GM21529 (cell line): ENCODE results near the gene NSD2.

Experiments used
- ATAC-seq: cut with Tn5 transposase; IDR thresholded peaks from one replicate; pipeline ENCODE4 v1.9.1; 2021; ENCODE audit not compliant: unreplicated experiment

Gene NSD2

DNA sequence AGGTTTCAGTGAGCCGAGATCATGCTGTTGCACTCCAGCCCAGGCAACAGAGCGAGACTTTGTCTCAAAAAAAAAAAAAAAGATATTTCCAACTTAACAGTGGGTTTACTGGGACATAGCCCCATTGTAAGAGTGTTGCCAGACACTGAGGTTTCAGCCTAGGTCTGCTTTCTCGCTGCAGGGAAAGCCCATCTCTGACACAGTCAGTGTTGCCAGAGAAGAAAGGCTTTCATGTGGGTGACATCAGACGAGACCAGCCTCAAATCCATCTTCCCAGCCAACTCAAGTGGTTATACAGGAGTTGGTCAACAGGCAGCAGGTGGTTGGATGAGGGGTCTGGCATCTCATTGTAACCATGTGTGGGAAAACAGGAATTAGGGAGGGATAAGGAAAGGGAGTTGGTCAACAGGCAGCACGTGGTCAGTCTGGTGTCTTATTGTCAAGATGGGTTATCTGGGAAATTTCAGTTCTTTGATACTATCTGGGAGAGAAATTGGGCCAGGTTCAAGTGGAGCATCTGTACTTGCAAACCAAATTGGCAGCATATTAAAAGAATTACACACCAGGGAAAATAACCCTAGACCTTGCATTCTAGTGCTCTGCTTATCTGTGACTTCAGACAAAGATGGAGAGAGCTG lies 96.4 kb downstream of the NSD2 start:
- ATAC-seq = no peak

DNA sequence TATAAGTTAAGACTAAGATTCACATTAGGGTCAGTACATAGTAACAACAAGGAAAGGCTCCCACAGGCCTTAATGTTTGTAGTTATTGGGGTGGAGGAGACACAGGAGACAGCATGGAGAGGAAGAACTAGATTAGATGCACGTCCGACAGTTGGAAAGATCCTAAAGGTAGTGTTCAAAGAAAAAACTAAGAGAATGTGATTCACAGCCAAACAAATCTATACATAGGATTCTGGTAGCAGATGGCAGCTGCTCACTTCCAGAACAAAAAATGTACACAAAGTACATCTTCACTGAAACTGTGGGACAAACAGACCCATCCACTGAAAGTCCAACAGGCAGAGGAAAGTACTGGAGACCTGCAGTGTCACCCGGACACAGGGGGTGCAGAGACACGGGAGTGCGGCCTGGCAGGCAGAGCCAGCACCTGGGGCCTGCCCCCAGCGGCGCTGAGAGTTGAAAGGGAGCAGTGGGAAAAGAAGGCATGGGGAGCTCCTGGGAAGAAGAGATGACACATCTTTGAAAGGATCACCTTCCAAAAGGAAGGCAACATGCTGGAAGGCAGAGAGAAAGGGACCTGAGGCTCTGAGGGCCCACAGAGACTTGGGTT lies 97.6 kb downstream of the NSD2 start:
- no peak for ATAC-seq

DNA sequence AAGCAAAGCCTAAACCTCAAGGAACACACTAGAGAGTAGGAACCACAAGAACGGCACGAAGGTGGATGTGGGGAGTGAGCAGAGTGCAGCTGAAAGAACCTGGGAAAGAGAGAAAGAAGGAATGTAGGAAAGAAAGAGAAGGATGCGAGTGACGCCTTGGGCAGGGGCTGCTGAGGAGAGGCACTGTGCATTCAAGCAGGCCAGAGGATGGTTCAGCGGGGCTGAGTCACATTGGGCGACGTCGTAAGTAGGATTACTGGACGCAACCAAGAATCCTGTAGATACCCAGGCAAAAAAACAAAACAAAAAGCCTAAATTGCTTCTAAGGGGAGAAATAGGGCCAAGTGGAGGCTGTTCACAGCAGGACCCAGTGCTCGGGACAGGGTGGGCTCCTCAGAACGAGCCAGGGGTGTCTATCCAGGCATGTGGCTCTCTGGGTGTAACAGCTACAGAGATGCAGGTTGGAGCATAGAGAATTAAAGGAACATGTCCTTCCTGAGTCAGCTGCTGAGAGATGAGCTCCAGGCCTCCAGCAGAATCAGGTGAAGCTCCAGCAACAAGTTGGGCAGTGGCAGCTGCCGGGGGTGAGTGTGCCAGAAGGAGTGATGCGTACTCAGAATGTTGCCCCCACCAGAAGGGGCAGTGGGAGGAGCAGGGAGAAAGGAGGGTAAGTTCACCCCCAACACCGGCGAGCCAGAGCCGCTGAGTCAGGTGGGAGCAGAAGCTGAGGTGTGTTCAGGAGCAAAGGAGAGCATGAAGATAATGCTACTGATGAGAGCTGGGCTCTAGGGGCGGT lies 98.9 kb downstream of the NSD2 start:
- no peak for ATAC-seq

DNA sequence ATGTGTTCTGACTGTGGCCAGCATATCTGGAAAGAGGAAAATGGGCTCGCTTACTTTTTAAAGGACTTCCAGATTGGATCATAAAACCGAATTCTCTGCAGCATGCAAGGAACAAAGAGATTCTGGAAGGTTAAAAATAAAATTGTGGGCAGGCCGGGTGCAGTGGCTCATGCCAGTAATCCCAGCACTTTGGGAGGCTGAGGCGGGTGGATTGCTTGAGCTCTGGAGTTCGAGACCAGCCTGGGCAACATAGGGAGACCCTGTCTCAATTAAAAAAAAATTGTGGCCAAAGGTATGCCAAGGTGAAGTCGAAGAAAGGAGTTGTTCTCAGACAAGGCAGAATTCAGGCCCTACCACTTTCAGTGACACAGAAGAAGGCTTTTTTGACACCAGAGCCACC lies 99.7 kb downstream of the NSD2 start:
- ATAC-seq = no peak

DNA sequence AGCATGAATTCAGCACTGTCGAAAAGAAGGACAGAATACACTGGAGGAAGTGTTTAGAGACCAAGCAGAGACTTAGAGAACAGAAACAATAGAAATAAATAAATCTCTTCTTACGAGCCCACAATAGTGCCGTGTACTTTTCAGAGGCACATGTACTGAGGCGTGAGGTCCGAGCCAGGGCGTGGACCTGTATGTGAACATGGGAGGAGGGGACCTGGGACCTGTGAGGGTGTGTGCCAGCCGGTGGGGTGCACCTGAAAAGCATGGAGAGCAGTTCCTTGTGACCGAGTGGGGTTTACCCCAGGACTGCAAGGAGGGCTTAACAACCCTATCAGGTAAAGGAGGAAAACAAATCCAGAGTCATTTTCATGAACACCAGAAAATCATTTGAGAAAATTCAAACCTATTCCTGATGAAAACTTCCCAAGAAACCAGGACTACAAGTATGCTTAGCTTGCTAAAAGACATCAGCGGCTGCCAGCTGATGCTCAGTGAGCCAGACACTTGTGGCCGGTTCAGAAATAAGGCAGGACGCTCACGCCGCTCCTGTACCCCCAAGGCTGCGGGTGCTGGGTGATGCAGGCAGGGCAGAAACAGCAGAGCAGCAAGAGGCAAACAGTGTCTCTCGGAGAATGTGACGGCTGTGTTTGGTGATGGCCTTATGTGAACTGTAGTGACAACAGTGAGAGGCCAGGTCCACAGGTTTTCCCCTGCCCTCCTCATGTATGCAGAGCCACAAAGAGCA lies 100.4 kb downstream of the NSD2 start:
- no peak for ATAC-seq

DNA sequence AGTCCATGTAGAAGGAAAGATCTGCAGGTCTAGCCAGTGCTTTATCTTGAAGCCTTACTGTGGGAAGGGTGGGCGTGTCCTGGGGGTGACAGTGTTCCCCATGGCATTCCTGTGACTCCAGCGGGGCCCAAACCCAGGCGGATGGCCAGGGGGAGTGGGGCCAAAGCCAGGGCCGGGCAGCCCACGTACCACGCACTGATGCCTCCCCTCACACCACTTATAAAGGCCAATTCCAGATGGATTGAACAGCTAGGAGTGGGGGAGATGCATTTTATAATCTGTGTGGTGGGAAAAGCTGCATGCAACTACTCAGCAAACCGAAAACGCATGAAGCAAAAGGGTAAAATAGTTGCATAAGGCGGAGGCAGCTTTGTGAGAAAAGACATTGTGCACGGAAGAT lies 101.2 kb downstream of the NSD2 start:
- ATAC-seq = no peak

DNA sequence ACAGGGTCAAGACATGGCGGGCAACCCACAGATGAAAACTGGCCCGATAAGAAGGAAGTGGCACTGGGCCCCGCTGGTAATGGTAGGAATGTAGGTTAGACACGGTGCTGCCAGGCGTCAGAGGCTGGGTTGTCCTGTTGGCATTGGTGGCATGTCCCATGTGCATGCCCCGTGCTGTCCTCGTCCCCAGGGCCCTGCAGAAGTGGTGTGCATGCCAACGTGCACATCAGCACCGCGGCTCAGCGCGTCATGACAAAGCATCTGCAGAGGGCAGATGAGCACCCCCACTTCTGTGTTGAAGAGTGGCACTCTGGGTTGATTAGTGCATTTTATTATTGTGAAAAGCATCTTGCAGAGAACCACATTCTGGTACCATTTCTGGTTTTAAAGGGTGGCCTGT lies 102.0 kb downstream of the NSD2 start:
- ATAC-seq = no peak

DNA sequence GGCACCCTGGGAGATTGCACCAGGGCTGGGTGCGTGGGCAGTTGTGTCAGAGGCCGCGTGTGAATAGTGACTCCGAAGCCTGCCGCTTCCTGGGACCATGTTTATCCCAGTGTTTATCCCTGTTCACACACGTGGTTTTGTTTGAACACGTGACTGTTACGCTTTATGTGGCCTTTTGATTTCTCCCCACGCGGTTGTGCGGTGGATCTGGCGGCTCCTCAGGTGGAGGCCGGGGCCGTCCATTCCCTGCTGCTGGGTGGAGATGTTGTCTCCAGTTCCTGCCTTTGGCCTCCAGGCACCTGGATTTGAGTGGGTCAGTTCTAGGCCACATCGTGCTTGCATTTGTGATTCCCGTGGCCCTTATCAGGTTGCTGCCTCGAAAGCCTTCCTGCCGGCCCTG lies 102.5 kb downstream of the NSD2 start:
- no peak for ATAC-seq

DNA sequence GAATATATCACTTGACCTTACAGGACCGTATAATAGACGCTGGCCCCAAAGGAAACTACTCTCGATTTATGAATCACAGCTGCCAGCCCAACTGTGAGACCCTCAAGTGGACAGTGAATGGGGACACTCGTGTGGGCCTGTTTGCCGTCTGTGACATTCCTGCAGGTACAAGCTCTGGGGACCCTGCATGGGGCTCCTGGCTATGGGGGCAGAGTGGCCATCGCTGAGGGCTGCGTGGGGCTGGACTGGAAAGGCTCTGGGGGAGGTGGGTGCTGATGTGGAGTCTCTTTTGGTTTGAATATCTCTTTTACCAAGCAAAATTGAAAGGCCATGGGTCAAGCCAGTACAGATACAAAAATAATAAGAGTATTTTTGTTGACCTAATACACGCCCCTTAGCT lies 103.6 kb downstream of the NSD2 start:
- no peak for ATAC-seq

DNA sequence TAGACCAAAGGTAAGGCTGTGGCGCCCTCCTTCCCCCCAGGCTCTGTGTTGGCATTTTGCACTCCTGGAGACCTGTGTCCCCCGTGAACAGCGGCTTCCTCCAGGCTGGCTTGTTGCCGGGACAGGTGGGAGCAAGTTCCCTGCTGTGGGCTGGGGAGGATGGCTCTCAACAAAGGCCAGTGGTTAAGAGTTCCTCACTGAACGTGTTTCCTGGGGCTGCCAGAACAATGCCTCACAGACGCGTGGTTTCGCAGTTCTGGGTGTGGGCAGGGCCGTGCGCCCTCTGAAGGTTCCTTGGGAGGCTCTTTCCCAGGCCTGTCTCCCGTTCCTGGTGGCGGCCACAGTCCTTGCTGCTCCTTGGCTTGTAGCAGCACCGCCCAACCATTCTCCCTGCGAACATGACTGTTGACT lies 104.2 kb downstream of the NSD2 start:
- ATAC-seq = no peak

DNA sequence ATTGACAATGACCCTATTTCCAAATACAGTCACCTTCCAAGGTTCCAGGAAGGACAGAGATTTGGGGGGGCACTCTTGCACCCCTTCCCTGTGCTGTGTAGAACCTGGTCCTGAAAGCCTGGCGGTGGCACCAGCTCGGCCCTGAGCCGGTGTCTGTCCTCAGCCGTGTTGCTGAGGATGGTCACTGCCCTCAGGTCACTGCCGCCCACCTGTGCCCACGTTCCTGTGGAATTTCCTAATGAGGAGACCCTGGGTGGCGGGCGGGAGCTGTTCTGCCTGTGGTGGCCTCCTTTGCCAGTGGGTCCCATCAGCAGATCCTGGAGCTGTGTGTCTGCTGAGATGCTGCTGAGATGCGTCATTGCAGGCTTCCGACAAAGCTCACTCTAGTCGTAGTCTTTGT lies 104.7 kb downstream of the NSD2 start:
- no peak for ATAC-seq

DNA sequence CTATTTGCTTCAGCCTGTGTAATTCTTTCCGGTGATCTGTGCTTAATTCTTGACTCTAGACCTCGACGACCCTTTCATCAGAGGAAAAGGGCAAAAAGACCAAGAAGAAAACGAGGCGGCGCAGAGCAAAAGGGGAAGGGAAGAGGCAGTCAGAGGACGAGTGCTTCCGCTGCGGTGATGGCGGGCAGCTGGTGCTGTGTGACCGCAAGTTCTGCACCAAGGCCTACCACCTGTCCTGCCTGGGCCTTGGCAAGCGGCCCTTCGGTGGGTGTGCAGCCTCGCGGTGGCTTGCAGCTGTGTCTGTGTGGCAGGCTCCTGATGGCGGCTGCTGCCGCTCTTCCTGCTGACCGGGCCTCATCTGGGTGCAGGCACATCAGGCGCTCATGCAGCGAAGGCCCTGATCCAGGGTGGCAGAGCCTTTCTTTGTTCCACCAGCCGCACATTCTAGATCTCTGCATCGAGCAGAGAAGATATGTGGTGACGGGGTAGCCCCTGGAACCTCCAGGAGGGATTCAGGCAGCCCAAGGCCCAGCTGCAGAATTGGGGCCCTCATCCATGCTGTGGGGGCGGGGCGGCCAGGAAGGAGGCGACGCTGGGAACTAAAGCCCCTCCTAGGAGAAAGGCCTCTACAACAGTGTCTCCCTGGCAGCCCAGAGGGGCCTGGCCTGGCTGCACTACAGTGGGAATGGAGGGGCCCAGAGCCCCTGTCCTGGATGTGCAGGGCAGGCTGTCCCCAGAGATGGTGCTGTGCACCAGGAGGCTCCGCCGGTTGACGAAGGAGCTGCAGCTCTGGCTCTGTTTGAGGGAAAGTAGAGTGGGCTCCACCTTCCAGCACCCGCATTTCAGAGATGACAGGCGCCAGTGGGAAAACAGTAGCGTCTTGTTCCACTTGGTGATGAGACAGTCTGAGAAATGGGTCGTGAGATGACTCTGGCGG lies 105.5 kb downstream of the NSD2 start:
- ATAC-seq = no peak

DNA sequence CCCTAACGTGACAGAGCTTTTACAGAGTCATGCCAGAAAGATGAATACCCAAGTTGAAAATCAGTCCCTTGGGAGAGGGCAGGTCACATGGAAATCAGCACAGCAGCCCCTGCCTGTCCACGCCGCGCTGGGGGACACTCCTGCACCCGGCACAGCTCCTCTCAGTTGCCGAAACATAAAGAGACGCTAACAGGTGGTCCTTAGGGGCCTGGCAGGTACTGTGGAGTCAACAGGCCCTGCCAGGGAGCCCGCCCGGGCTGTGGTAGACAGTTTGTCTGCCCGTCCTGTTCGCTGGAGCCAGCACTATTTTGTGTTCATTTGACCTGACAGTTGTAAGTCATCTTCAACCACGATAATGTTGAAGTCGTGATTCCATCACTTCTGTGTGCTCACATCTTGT lies 107.0 kb downstream of the NSD2 start:
- no peak for ATAC-seq

DNA sequence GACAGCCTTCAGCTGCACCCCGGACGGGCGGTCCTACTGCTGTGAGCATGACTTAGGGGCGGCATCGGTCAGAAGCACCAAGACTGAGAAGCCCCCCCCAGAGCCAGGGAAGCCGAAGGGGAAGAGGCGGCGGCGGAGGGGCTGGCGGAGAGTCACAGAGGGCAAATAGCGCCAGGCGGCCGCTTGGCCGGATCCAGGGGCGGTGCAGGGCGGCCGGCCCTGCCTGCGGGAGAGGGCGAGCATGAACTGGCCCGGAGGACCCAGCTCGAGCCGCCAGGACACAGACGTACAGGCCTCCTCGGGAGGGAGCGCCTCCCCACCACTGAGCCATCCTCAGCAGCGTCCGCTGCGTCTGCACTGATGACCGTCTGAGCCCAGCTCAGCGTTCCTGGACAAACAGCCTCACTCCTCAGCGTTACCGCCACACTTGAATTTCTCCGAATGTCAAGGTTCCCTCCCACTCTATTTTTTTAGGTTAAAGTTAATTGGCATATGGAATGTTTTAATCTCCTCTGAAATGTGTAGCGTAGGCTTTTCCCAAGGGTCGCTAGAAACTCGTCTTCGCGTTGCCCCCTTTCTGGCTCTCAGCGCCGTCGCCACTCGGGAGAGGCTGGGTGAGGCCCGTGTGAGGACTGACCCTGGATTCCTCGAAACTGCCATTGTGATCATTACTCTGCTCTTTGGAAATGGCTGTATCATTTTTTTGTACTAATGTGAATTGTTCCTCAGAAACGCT lies 107.7 kb downstream of the NSD2 start:
- ATAC-seq = no peak

DNA sequence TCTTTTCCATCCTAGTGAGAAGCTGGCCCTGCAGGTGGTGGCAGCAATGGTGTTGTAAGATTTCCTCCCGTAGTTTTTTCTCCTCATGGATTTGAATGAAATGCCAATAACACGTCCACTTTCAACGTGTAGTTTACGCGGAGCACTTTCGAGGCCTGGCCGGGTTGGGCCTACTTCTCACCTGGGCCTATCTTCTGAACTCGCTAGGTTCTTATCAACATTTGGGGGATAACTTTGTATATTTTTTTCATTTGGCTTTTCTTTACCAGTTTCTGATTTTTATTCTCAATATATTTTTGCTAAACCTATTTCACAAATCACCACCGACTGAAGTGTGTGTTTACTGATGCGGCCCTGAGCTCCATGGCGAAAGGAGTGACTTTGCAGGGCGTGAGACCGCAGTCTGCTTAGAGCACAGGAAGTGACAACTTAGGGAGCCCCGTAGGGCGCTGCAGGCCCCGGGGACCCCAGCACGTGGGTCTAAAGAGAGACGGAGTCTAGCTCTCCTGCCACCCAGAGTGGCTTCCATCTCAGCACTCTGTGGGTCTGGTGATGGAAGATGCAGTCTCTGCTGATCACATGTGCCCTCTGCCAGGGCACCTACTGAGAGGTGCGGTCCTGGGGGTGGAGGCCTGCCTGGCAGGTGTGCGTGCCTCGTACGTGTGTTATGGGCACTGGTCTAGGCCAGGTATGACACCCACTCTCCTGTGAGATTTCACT lies 108.4 kb downstream of the NSD2 start:
- ATAC-seq = no peak

DNA sequence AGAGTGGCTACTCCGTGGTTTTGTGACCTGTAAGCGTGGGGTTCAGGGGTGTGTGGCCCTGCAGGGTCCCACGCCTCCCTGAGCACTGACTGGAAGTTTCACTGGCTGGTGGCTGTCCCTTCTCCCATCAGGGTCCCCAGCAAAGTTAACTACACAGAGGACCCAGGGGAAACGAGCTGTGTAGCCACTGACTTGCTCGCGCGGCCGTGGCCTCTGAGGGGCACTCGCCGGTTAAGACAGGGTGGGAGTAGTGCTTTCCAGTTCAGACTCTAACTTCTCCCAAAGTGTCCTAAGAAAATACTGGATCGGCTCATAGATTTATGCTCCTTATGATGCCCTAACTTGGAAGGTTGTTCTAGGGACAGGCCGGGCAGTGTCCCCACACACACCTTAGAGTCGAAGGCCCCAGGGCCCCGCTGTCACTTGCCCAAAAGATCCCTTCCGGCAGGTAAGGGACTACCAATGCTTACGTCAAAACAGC lies 109.4 kb downstream of the NSD2 start:
- ATAC-seq = no peak

DNA sequence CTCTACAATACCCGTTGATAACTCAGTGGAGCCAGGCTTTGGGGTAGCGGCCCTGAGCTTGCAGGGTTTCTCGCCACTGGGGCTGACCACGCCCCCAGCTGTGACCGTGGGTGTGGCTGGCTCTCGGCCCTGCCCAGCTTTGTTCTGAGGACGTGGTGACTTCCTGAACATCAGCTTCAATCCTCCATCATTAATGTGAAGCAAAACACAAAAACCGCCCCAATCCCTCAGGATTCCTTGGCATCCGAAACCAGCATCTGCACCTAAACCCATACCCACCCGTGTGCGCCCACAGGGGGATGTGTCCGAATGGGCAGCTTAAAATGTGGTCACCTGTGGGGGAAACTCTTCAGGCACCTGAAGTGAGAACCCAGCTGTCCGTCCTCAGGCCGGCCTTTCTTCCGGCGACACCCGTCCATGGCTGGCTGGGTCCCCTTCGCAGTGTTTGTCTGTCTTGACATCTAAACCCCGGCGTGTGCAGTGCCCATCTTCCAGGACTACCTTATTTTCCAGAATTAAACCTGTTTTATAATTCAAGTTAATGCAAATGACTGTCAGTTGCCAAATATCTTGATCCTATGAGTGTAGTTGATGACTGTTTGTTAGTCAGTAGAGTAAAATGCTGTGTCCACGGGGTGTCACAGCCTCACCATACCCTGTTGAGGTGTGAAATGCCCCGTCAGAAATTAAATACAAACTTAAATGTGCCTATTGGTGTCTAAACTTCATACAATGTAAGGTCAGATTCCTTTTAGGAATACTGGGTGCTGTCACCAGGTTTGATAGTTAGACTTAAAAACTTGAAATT lies 110.3 kb downstream of the NSD2 start:
- ATAC-seq = no peak
